HepG2 (cell line): ENCODE measurements around the gene CTF1. TPM values are rescaled to one million over a fixed set of nuclear protein-coding genes. Genes with fewer than 3 reads are reported as not detected.

Experiments
- MXI1 ChIP-seq: IDR thresholded peaks from 3 replicates; pipeline ENCODE4 v1.6.1; 2012; ENCODE audit warnings: low read depth, low read length, inconsistent platforms, borderline replicate concordance
- RCOR2 ChIP-seq: IDR thresholded peaks from 2 replicates; pipeline ENCODE4 v1.6.1; 2016; ENCODE audit warnings: missing biosample characterization, missing genetic modification reagents
- RNF2 ChIP-seq: fragments of 450-650 bp; conservative IDR thresholded peaks from 2 replicates; pipeline ENCODE4 v1.6.1; 2016; ENCODE audit warnings: low read depth
- SNAPC4 ChIP-seq: sonication (generic); formaldehyde crosslinking; IDR thresholded peaks from 2 replicates; pipeline ENCODE4 v1.4.0; 2020; ENCODE audit warnings: mild to moderate bottlenecking, missing genetic modification reagents
- SSRP1 ChIP-seq: IDR thresholded peaks from 2 replicates; pipeline ENCODE4 v1.6.1; 2016; ENCODE audit warnings: control low read depth
- TCF7 ChIP-seq: sonication (generic); IDR thresholded peaks from 2 replicates; pipeline ENCODE4 v1.6.1; 2016; ENCODE audit warnings: antibody characterized with exemption, low read depth
- TEAD3 ChIP-seq: optimal IDR thresholded peaks from 2 replicates; pipeline ENCODE3; 2016; ENCODE audit warnings: borderline replicate concordance
- TRIM22 ChIP-seq: fragments of 450-650 bp; IDR thresholded peaks from 2 replicates; pipeline ENCODE4 v1.6.1; 2017
- ZBTB26 ChIP-seq: IDR thresholded peaks from 2 replicates; pipeline ENCODE4 v1.6.1; 2016; ENCODE audit warnings: missing compliant biosample characterization, missing genetic modification reagents, borderline replicate concordance
- ZNF256 ChIP-seq: sonication (generic); formaldehyde crosslinking; conservative IDR thresholded peaks from 2 replicates; pipeline ENCODE4 v1.4.0; 2020; ENCODE audit warnings: missing genetic modification reagents
- ZNF589 ChIP-seq: sonication (generic); formaldehyde crosslinking; conservative IDR thresholded peaks from 2 replicates; pipeline ENCODE4 v1.8.0; 2022; ENCODE audit warnings: mild to moderate bottlenecking, moderate library complexity, missing genetic modification reagents
- ZNF646 ChIP-seq: sonication (generic); formaldehyde crosslinking; IDR thresholded peaks from 2 replicates; pipeline ENCODE4 v1.9.0; 2021; ENCODE audit warnings: mild to moderate bottlenecking, missing genetic modification reagents
- ZNF749 ChIP-seq: sonication (generic); formaldehyde crosslinking; IDR thresholded peaks from 2 replicates; pipeline ENCODE4 v1.8.0; 2022; ENCODE audit warnings: mild to moderate bottlenecking, missing genetic modification reagents, moderate library complexity, borderline replicate concordance
- ZZZ3 ChIP-seq: sonication (generic); formaldehyde crosslinking; IDR thresholded peaks from 2 replicates; pipeline ENCODE4 v1.4.0; 2020; ENCODE audit warnings: missing genetic modification reagents, mild to moderate bottlenecking, borderline replicate concordance
- polyA plus RNA-seq, 8 experiments: library from polyadenylated mRNA; depleted of rRNA in 3 of 8; stranded (reverse) in 7 of 8; unstranded in 1 of 8; fragments of >200 nt; fragmentation: Illumina TruSeq in 4 of 8; extraction: Trizol in 4 of 8; gene quantifications; 2 replicates each; pipeline versions ENCODE4 v1.2.1 to v1.2.3, GENCODE V29; 2011 to 2016; ENCODE audit warnings: low read depth in 4 of 8, missing spikeins in 1 of 8, mixed read lengths in 1 of 8; ENCODE audit not compliant: insufficient read depth in 1 of 8
- total RNA-seq, 5 experiments: library from RNA; depleted of rRNA; stranded (reverse); fragments of >200 nt; fragmentation: Illumina TruSeq; extraction: Trizol; gene quantifications; 2 replicates each; pipeline ENCODE4 v1.2.3, GENCODE V29; 2016; ENCODE audit warnings: low read depth in 1 of 5

The CTF1 gene
- total and polyA plus RNA-seq, 2 of the 13 experiments (the other 11 are each of a cell fraction or from before 2014, with no cell fraction given) = 0.13 to 1.8 TPM

- TF ChIP-seq SNAPC4 (CRISPR knock-in tag) (peak; percentile 75; the same call in 1 of the 2 replicates), RNF2 (peak; percentile 92), SSRP1 (peak; percentile 55; the same call in 1 of the 2 replicates), TCF7 (no peak), TRIM22 (no peak), ZBTB26 (peak; percentile 90), ZZZ3 (peak; percentile 63; the same call in 1 of the 2 replicates), TEAD3 (CRISPR knock-in tag) (peak; percentile 83), ZNF256 (peak; percentile 97), RCOR2 (CRISPR knock-in tag) (no peak; the same call in none of the 2 replicates), ZNF646 (CRISPR knock-in tag) (no peak), ZNF749 (CRISPR knock-in tag) (peak; percentile 98), MXI1 (peak; percentile 95), ZNF589 (CRISPR knock-in tag) (peak; percentile 98)
Observed at GRCh38 chr16:30874821-30875717, 21.3 kb upstream of the CTF1 start (continued).
